Stomach (tissue), 4 donors: Measurements from ENCODE around the gene TBC1D10B.

Experiments used
- CTCF ChIP-seq, 7 experiments: fragments of 450-650 bp in 4 of 7; fragments of 200-600 bp in 3 of 7; sonication (generic) in 3 of 7; IDR thresholded peaks; one replicate each; pipeline ENCODE4 v1.5.1; 2016 to 2019; ENCODE audit warnings: antibody characterized with exemption in 7 of 7, control low read depth in 2 of 7, mild to moderate bottlenecking in 1 of 7
- EP300 ChIP-seq: sonication (generic); formaldehyde crosslinking; IDR thresholded peaks from one replicate; pipeline ENCODE4 v1.6.1; 2017; ENCODE audit warnings: antibody characterized with exemption
- POLR2A ChIP-seq, 4 donors: fragments of 450-650 bp; IDR thresholded peaks; one replicate each; pipeline ENCODE4 v1.6.1; 2016; ENCODE audit warnings: antibody characterized with exemption in 4 of 4, control low read depth in 2 of 4, mild to moderate bottlenecking in 1 of 4, moderate library complexity in 1 of 4

- TF ChIP-seq CTCF (IDR thresholded peaks at IDR 0.05) (no peak), POLR2A (IDR thresholded peaks at IDR 0.05) (no peak), EP300 (no peak)
These were observed 10.5 kb upstream of the TBC1D10B start for GRCh38 chr16:30380803-30381208.
